OCI-LY3 (cell line): ENCODE measurements around the gene NTN3.
"Not testable (repeated sequence)": the region's sequence is repeated elsewhere in the genome, so short reads cannot be mapped to it uniquely, and the experiment has no call there.

Experiments used
- H2AFZ ChIP-seq: fragments of 200-600, 300-600 bp; shearing (Covaris generic); 2 replicates; pipeline ENCODE4 v1.6.0; 2014; ENCODE audit warnings: antibody characterized with exemption, low read depth, low read length
- H3K27ac ChIP-seq: fragments of 200-600, 300-600 bp; sonication (generic); 2 replicates; pipeline ENCODE4 v1.5.1; 2014; ENCODE audit warnings: mild to moderate bottlenecking, low read length, moderate library complexity, mixed read lengths
- H3K27me3 ChIP-seq: fragments of 200-600, 300-600 bp; sonication (generic); 2 replicates; pipeline ENCODE4 v1.6.1; 2014; ENCODE audit warnings: low read depth, low read length, mixed read lengths
- H3K36me3 ChIP-seq: fragments of 200-600, 300-600 bp; sonication (generic); replicated peaks from 2 replicates; pipeline ENCODE3; 2014; ENCODE audit warnings: low read depth, low read length, mixed read lengths
- H3K4me1 ChIP-seq: fragments of 300-600, 200-600 bp; sonication (generic); 2 replicates; pipeline ENCODE4 v1.6.1; 2014; ENCODE audit warnings: low read length, mixed read lengths
- H3K4me2 ChIP-seq: fragments of 200-600, 300-600 bp; sonication (generic); 2 replicates; pipeline ENCODE4 v1.6.1; 2014; ENCODE audit warnings: low read length, mixed read lengths
- H3K4me3 ChIP-seq: fragments of 300-600, 200-600 bp; sonication (generic); 2 replicates; pipeline ENCODE4 v1.5.1; 2014; ENCODE audit warnings: antibody characterized with exemption, mild to moderate bottlenecking, low read length, moderate library complexity
- H3K79me2 ChIP-seq: fragments of 300-600, 200-600 bp; shearing (Covaris generic); 2 replicates; pipeline ENCODE4 v1.6.1; 2014; ENCODE audit warnings: mild to moderate bottlenecking, low read length, mixed read lengths
- H3K9ac ChIP-seq: fragments of 300-600, 200-600 bp; shearing (Covaris generic); 2 replicates; pipeline ENCODE4 v1.6.0; 2014; ENCODE audit warnings: mild to moderate bottlenecking, low read length, moderate library complexity
- H3K9me3 ChIP-seq: fragments of 200-600, 300-600 bp; shearing (Covaris generic); 2 replicates; pipeline ENCODE4 v1.6.1; 2014; ENCODE audit warnings: low read length, mixed read lengths; ENCODE audit not compliant: insufficient read depth
- H4K20me1 ChIP-seq: fragments of 200-600, 300-600 bp; sonication (generic); 2 replicates; pipeline ENCODE4 v1.6.1; 2016; ENCODE audit warnings: low read length, mixed read lengths; ENCODE audit not compliant: insufficient read depth
- EZH2phosphoT487 ChIP-seq: fragments of 200-600 bp; shearing (Covaris generic); IDR thresholded peaks from 2 replicates; pipeline ENCODE4 v1.6.1; 2018; ENCODE audit warnings: antibody characterized with exemption, mixed run types, low read depth
- TF ChIP-seq, protein P1 (sequence below): fragments of 200-600, 300-600 bp; sonication (generic); IDR thresholded peaks from 2 replicates; pipeline ENCODE4 v1.5.1; 2014; ENCODE audit warnings: antibody characterized with exemption, low read length, low read depth

NTN3 gene

DNA sequence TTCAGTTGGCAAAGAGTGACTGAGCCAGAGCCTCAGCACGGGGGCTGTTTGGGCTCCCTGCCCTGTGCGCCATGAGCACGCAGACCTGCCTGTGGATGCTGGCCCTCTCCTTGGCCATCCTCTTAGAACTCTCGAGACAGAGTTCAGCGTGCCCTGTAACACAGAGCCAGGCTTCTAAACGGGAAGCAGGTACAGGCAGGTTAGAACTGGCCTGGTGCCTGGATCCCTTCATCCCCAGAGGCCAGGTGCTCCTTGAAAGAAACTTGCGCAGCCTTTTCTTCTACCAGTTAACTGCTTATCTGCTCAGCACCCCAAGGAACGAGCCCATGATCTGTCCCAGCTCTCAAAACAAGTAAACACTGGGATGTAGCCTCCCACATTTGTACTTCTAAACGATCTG, 35.0 kb upstream of the NTN3 start:
- H3K4me1 ChIP-seq: no peaks in the 10 kb centered on the region
- TF ChIP-seq, protein P1, sequence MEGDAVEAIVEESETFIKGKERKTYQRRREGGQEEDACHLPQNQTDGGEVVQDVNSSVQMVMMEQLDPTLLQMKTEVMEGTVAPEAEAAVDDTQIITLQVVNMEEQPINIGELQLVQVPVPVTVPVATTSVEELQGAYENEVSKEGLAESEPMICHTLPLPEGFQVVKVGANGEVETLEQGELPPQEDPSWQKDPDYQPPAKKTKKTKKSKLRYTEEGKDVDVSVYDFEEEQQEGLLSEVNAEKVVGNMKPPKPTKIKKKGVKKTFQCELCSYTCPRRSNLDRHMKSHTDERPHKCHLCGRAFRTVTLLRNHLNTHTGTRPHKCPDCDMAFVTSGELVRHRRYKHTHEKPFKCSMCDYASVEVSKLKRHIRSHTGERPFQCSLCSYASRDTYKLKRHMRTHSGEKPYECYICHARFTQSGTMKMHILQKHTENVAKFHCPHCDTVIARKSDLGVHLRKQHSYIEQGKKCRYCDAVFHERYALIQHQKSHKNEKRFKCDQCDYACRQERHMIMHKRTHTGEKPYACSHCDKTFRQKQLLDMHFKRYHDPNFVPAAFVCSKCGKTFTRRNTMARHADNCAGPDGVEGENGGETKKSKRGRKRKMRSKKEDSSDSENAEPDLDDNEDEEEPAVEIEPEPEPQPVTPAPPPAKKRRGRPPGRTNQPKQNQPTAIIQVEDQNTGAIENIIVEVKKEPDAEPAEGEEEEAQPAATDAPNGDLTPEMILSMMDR: no peak
- TF ChIP-seq EZH2phosphoT487: no peak
- peaks cover 50% of the 10 kb centered on the region for H3K36me3 ChIP-seq
- no peak overlapping the region for H2AFZ ChIP-seq
- H3K79me2 ChIP-seq: peaks cover 2% of the 10 kb centered on the region
- H4K20me1 ChIP-seq: peaks cover 1% of the 10 kb centered on the region; the same call in 1 of the 2 replicates
- H3K4me3 ChIP-seq: no peak overlapping the region
- H3K9ac ChIP-seq: no peak overlapping the region
- H3K4me2 ChIP-seq: no peak overlapping the region
- H3K9me3 ChIP-seq: no peaks in the 10 kb centered on the region
- no peaks in the 10 kb centered on the region for H3K27me3 ChIP-seq
- no peak overlapping the region for H3K27ac ChIP-seq

DNA sequence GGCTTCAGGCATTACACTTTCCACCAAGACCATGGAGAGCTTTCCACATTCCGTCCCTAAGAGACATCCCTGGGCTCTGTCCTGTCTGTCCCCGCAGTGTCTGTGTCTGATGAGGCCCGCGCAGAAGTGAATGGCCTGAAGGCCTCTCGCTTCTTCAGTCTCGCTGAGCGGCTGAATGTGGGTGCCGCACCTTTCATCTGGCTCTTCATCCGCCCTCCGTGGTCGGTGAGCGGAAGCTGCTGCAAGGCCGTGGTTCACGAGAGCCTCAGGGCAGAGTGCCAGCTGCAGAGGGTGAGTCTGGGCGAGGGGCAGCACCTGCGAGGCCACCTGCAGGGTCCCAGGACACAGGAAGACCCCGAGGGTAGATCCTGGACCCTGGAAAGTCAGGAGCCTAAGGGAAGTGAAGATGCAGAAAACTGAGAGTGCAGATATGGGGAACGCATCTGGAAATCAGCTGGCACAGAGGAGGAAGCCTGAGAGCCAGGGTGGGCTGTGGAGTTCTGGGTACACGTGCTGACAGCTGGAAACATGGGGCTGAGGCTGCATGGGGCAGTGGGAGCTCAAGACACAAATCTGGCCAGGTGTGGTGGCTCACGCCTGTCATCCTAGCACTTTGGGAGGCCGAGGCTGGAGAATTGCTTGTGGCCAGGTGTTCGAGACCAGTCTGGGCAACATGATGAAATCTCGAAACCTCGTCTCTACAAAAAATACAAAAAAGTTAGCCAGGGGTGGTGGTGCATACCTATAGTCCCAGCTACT, 33.9 kb upstream of the NTN3 start:
- TF ChIP-seq, protein P1: no peak
- TF ChIP-seq EZH2phosphoT487: no peak
- peaks cover 45% of the 10 kb centered on the region for H3K36me3 ChIP-seq
- no peak overlapping the region for H3K9ac ChIP-seq
- no peaks in the 10 kb centered on the region for H3K9me3 ChIP-seq
- no peak overlapping the region for H3K4me3 ChIP-seq
- no peaks in the 10 kb centered on the region for H3K4me1 ChIP-seq
- no peaks in the 10 kb centered on the region for H4K20me1 ChIP-seq
- H3K27me3 ChIP-seq: no peaks in the 10 kb centered on the region
- no peak overlapping the region for H2AFZ ChIP-seq
- H3K79me2 ChIP-seq: no peaks in the 10 kb centered on the region
- no peak overlapping the region for H3K27ac ChIP-seq
- H3K4me2 ChIP-seq: no peak overlapping the region

- peaks cover 37% of the 10 kb centered on the region for H3K36me3 ChIP-seq
These were observed 33.0 kb upstream of the NTN3 start for GRCh38 chr16:2438121-2438520.

DNA sequence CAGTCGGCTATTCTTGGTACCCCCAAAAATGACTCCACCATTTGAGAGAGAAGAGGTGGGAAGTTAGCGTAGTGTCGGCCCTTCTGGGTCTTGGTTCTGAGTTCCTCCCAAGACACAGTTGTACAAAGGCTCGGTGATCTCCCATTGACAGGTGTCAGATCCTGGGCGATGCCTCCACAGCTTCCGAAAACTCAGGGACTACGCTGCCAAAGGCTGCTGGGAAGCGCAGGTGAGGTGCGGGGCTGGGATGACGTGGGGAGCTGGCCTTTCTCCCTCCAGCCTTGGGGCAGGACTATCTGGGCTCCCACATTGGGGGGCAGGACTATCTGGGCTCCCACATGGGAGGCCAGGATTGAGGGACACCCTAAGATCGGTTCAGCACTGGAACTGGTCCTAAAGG, 31.5 kb upstream of the NTN3 start:
- no peaks in the 10 kb centered on the region for H3K4me1 ChIP-seq
- TF ChIP-seq, protein P1: no peak
- no peak for TF ChIP-seq EZH2phosphoT487
- no peak overlapping the region for H3K27ac ChIP-seq
- H3K36me3 ChIP-seq: peaks cover 42% of the 10 kb centered on the region
- H3K27me3 ChIP-seq: no peaks in the 10 kb centered on the region
- no peaks in the 10 kb centered on the region for H4K20me1 ChIP-seq
- H3K4me3 ChIP-seq: no peak overlapping the region
- no peak overlapping the region for H3K4me2 ChIP-seq
- H2AFZ ChIP-seq: no peak overlapping the region
- H3K9me3 ChIP-seq: no peaks in the 10 kb centered on the region
- H3K9ac ChIP-seq: no peak overlapping the region
- no peaks in the 10 kb centered on the region for H3K79me2 ChIP-seq

More at GRCh38 chr16:2438121-2438520, 33.0 kb upstream of the NTN3 start:
- no peaks in the 10 kb centered on the region for H3K9me3 ChIP-seq
- TF ChIP-seq, protein P1: no peak
- TF ChIP-seq EZH2phosphoT487: no peak
- H3K4me1 ChIP-seq: no peaks in the 10 kb centered on the region
- no peaks in the 10 kb centered on the region for H3K79me2 ChIP-seq
- no peak overlapping the region for H3K9ac ChIP-seq
- no peak overlapping the region for H2AFZ ChIP-seq
- no peaks in the 10 kb centered on the region for H4K20me1 ChIP-seq
- H3K4me3 ChIP-seq: no peak overlapping the region
- no peak overlapping the region for H3K4me2 ChIP-seq
- no peaks in the 10 kb centered on the region for H3K27me3 ChIP-seq
- H3K27ac ChIP-seq: no peak overlapping the region

GRCh38 chr16:2441143-2441804, 29.8 kb upstream of the NTN3 start:
- H4K20me1 ChIP-seq, H3K4me1 ChIP-seq, H2AFZ ChIP-seq, H3K4me2 ChIP-seq, H3K9ac ChIP-seq, H3K27ac ChIP-seq, H3K4me3 ChIP-seq, H3K27me3 ChIP-seq, H3K9me3 ChIP-seq, H3K79me2 ChIP-seq: not testable (repeated sequence)
- H3K36me3 ChIP-seq: peaks cover 46% of the 10 kb centered on the region
